AG08395 (cell line): ENCODE measurements around the gene YEATS2.
A peak's percentile ranks its signal among the peaks of the same experiment; 100 is the strongest.

Experiments
- DNase-seq: peaks from one replicate; pipeline ENCODE4 v3.0.0; 2012; ENCODE audit warnings: mixed read lengths, low spot score

YEATS2 gene

GRCh38 chr3:183837390-183837789, 139.8 kb downstream of the YEATS2 start:
- DNase-seq, result no peak

- no peak for DNase-seq
Measured at GRCh38 chr3:183837894-183838293, 140.3 kb downstream of the YEATS2 start.

GRCh38 chr3:183839751-183840150, 142.2 kb downstream of the YEATS2 start:
- DNase-seq, result no peak

- peak; percentile 60 for DNase-seq
Measured at GRCh38 chr3:183844606-183845005, 147.0 kb downstream of the YEATS2 start.

DNA sequence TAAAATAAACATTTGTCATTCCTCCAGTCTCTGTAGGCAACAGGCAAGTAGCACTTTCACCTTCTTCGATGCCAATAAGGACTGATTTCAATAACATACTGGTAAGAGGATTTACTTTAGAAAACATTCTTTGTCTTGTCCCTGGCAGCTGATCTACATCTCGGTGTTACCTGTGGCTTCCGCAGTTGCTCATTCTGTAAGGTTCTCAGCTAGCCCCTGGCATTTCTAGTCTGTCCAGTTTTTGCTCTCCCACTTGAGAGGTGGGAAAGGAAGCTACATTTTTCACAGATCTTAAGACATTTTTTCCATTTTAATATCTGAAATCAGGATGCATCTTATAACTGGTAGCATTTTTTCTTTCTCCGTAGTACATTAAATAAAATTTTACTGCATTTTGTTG, 147.5 kb downstream of the YEATS2 start:
- no peak for DNase-seq

- peak; percentile 22 for DNase-seq
Measured at GRCh38 chr3:183845608-183846288, 148.2 kb downstream of the YEATS2 start.

GRCh38 chr3:183854318-183855035, 156.9 kb downstream of the YEATS2 start:
- DNase-seq, result no peak

DNA sequence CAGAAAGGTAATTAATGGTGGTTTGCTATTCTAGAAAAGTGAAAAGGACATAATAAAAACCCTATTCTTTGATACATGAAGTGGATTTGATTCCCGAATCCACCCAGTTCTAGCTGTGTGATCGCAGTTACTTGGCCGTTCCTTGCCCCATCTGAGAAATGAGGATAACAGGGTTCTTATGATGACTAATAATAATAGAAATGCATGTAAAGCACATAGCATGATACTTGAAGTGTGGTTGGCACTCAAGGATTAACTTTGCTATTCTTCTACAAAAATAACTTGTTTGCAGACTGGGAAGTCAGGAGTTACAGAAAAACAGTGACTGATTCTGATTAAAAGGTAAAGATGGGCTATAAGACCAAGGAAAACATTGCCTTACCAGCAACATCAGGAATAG, 160.3 kb downstream of the YEATS2 start:
- no peak for DNase-seq
